SK-N-MC (cell line): ENCODE results near the gene MIOS.

ENCODE experiments used
- EZH2 ChIP-seq: fragments of 200-600 bp; sonication (generic); IDR thresholded peaks from one replicate; pipeline ENCODE4 v1.6.1; 2017; ENCODE audit warnings: antibody characterized with exemption
- POLR2AphosphoS5 ChIP-seq: IDR thresholded peaks from 2 replicates; pipeline ENCODE4 v1.6.1; 2012; ENCODE audit warnings: mild to moderate bottlenecking, low read depth, low read length, borderline replicate concordance

DNA sequence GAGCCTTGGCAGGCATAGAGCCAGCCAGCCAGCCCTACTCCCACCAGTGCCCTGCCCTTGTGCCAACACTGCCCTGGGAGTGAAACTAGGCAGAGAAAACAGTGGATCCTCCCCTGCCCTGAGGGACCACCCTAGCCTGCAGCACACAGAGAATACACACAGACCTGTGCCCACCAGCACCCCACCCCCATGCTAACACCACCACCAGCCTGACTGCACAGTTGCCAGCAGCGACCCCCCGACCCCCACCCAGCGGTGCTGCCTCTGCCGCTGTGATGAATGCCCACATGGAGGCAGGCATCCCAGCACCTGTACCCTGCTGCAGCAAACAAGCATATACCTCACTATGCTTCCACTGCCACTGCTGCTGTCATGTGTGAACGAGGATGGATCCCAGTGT lies 9.4 kb upstream of the MIOS start:
- TF ChIP-seq POLR2AphosphoS5 (no peak), EZH2 (no peak)
